Neural cell (in vitro differentiated cells): Measurements from ENCODE around the gene CLEC2B. TPM values are rescaled to one million over a fixed set of nuclear protein-coding genes. Genes with fewer than 3 reads are reported as not detected.

Source experiments
- H2AFZ ChIP-seq: fragments of 200-600, 300-800 bp; sonication (generic), shearing (Covaris generic); 2 replicates; pipeline ENCODE4 v1.6.0; 2014; ENCODE audit warnings: low read depth, mild to moderate bottlenecking, antibody characterized with exemption, low read length, moderate library complexity
- H3F3A ChIP-seq: fragments of 200-600 bp; shearing (Covaris generic); 2 replicates; pipeline ENCODE4 v1.6.1; 2016; ENCODE audit warnings: mild to moderate bottlenecking, moderate library complexity, mixed read lengths, antibody characterized with exemption, low read length; ENCODE audit not compliant: insufficient read depth, poor library complexity, severe bottlenecking
- H3K27ac ChIP-seq: fragments of 200-600, 300-800 bp; sonication (generic), shearing (Covaris generic); 2 replicates; pipeline ENCODE4 v1.5.1; 2014; ENCODE audit warnings: mild to moderate bottlenecking, low read length, moderate library complexity
- H3K27me3 ChIP-seq: fragments of 300-800, 200-600 bp; sonication (generic), shearing (Covaris generic); 2 replicates; pipeline ENCODE4 v1.6.0; 2014; ENCODE audit warnings: mild to moderate bottlenecking, low read depth, low read length, moderate library complexity; ENCODE audit not compliant: insufficient read depth
- H3K36me3 ChIP-seq: fragments of 300-800, 200-600 bp; sonication (generic), shearing (Covaris generic); 2 replicates; pipeline ENCODE4 v1.5.1; 2014; ENCODE audit warnings: mild to moderate bottlenecking, antibody characterized with exemption, low read length, moderate library complexity; ENCODE audit not compliant: insufficient read depth
- H3K4me2 ChIP-seq: fragments of 300-800, 200-600 bp; sonication (generic), shearing (Covaris generic); 2 replicates; pipeline ENCODE4 v1.6.0; 2014; ENCODE audit warnings: mild to moderate bottlenecking, low read length
- H3K4me3 ChIP-seq: fragments of 300-800, 200-600 bp; sonication (generic), shearing (Covaris generic); 2 replicates; pipeline ENCODE4 v1.5.1; 2014; ENCODE audit warnings: mild to moderate bottlenecking, low read length, moderate library complexity
- H3K79me2 ChIP-seq: fragments of 200-600 bp; shearing (Covaris generic); replicated peaks from 2 replicates; pipeline ENCODE4 v1.6.0; 2014; ENCODE audit warnings: mild to moderate bottlenecking, low read length, moderate library complexity; ENCODE audit not compliant: insufficient read depth
- H3K9ac ChIP-seq: fragments of 300-800, 200-600 bp; sonication (generic), shearing (Covaris generic); 2 replicates; pipeline ENCODE4 v1.6.1; 2016; ENCODE audit warnings: mild to moderate bottlenecking, low read length, mixed read lengths
- H3K9me2 ChIP-seq: fragments of 200-600 bp; shearing (Covaris generic); 2 replicates; pipeline ENCODE4 v1.6.1; 2016; ENCODE audit warnings: mild to moderate bottlenecking, low read length, mixed read lengths; ENCODE audit not compliant: insufficient read depth
- H3K9me3 ChIP-seq: fragments of 200-600, 300-800 bp; sonication (generic), shearing (Covaris generic); 2 replicates; pipeline ENCODE4 v1.6.1; 2016; ENCODE audit warnings: mild to moderate bottlenecking, mixed run types, low read length, moderate library complexity, mixed read lengths
- H4K20me1 ChIP-seq: fragments of 200-600 bp; shearing (Covaris generic); 2 replicates; pipeline ENCODE4 v1.6.1; 2016; ENCODE audit warnings: mild to moderate bottlenecking, mixed run types; ENCODE audit not compliant: insufficient read depth
- EP300 ChIP-seq: fragments of 450-650 bp; conservative IDR thresholded peaks from 2 replicates; pipeline ENCODE4 v1.6.1; 2014; ENCODE audit warnings: antibody characterized with exemption, mild to moderate bottlenecking, moderate library complexity; ENCODE audit not compliant: poor library complexity, severe bottlenecking
- EZH2 ChIP-seq: fragments of 200-600, 300-800 bp; shearing (Covaris generic), sonication (generic); IDR thresholded peaks from 2 replicates; pipeline ENCODE4 v1.6.1; 2014; ENCODE audit warnings: antibody characterized with exemption, low read length, borderline replicate concordance, mild to moderate bottlenecking; ENCODE audit not compliant: insufficient read depth, poor library complexity, severe bottlenecking
- MXI1 ChIP-seq: fragments of 450-650 bp; conservative IDR thresholded peaks from 2 replicates; pipeline ENCODE4 v1.6.1; 2014; ENCODE audit warnings: antibody characterized with exemption, mild to moderate bottlenecking; ENCODE audit not compliant: poor library complexity, severe bottlenecking
- POLR2AphosphoS5 ChIP-seq: IDR thresholded peaks from 2 replicates; pipeline ENCODE4 v1.6.1; 2012
- RAD21 ChIP-seq: fragments of 450-650 bp; conservative IDR thresholded peaks from 2 replicates; pipeline ENCODE4 v1.6.1; 2014; ENCODE audit warnings: antibody characterized with exemption, mild to moderate bottlenecking, moderate library complexity
- SMC3 ChIP-seq: fragments of 450-650 bp; conservative IDR thresholded peaks from 2 replicates; pipeline ENCODE4 v1.6.1; 2014; ENCODE audit warnings: antibody characterized with exemption, mild to moderate bottlenecking, moderate library complexity; ENCODE audit not compliant: poor library complexity
- TAF1 ChIP-seq: IDR thresholded peaks from 2 replicates; pipeline ENCODE4 v1.6.1; 2012; ENCODE audit warnings: low read depth
- polyA plus RNA-seq: library from polyadenylated mRNA; depleted of rRNA; stranded (reverse); fragments of >200 nt; gene quantifications from 2 replicates; pipeline ENCODE4 v1.2.3, GENCODE V29; 2014
- TF ChIP-seq, protein P1 (sequence below): fragments of 450-650 bp; IDR thresholded peaks from 2 replicates; pipeline ENCODE4 v1.5.1; 2014; ENCODE audit warnings: antibody characterized with exemption, mild to moderate bottlenecking, moderate library complexity; ENCODE audit not compliant: poor library complexity, severe bottlenecking
- TF ChIP-seq, protein P2 (sequence below): IDR thresholded peaks from 2 replicates; pipeline ENCODE4 v1.6.1; 2012; ENCODE audit warnings: borderline replicate concordance

The CLEC2B gene
- polyA plus RNA-seq, 1 donor from 2014 or later: 0.17 TPM

DNA sequence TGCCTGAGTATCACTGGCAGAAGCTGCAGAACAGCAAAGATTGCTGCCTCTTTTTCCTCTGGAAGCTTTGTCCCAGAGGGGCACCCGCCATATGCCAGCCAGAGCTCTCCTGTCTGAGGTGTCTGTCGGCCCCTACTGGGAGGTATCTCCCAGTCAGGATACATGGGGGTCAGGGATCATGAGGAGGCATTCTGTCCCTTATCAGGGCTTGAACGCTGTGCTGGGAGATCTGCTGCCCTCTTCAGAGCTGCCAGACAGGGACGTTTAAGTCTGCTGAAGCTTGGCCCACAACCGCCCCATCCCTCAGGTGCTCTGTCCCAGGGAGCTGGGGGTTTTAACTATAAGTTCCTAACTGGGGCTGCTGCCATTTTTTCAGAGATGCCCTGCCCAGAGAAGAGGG is 20.3 kb downstream of the CLEC2B start:
- Histone ChIP-seq H3K4me3 (no peak overlapping the region), H2AFZ (no peak overlapping the region), H3K27me3 (no peaks in the 10 kb centered on the region), H3K9ac (no peak overlapping the region), H3K9me3 (no peaks in the 10 kb centered on the region), H3K4me2 (no peak overlapping the region), H3F3A (no peaks in the 10 kb centered on the region), H3K79me2 (no peaks in the 10 kb centered on the region), H3K36me3 (no peaks in the 10 kb centered on the region), H3K27ac (no peak overlapping the region), H4K20me1 (no peaks in the 10 kb centered on the region), H3K9me2 (no peaks in the 10 kb centered on the region)
- TF ChIP-seq MXI1 (no peak), RAD21 (no peak), EP300 (no peak), TAF1 (no peak), POLR2AphosphoS5 (no peak), EZH2 (no peak), SMC3 (no peak)
- TF ChIP-seq, protein P1, sequence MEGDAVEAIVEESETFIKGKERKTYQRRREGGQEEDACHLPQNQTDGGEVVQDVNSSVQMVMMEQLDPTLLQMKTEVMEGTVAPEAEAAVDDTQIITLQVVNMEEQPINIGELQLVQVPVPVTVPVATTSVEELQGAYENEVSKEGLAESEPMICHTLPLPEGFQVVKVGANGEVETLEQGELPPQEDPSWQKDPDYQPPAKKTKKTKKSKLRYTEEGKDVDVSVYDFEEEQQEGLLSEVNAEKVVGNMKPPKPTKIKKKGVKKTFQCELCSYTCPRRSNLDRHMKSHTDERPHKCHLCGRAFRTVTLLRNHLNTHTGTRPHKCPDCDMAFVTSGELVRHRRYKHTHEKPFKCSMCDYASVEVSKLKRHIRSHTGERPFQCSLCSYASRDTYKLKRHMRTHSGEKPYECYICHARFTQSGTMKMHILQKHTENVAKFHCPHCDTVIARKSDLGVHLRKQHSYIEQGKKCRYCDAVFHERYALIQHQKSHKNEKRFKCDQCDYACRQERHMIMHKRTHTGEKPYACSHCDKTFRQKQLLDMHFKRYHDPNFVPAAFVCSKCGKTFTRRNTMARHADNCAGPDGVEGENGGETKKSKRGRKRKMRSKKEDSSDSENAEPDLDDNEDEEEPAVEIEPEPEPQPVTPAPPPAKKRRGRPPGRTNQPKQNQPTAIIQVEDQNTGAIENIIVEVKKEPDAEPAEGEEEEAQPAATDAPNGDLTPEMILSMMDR: no peak
- TF ChIP-seq, protein P2, sequence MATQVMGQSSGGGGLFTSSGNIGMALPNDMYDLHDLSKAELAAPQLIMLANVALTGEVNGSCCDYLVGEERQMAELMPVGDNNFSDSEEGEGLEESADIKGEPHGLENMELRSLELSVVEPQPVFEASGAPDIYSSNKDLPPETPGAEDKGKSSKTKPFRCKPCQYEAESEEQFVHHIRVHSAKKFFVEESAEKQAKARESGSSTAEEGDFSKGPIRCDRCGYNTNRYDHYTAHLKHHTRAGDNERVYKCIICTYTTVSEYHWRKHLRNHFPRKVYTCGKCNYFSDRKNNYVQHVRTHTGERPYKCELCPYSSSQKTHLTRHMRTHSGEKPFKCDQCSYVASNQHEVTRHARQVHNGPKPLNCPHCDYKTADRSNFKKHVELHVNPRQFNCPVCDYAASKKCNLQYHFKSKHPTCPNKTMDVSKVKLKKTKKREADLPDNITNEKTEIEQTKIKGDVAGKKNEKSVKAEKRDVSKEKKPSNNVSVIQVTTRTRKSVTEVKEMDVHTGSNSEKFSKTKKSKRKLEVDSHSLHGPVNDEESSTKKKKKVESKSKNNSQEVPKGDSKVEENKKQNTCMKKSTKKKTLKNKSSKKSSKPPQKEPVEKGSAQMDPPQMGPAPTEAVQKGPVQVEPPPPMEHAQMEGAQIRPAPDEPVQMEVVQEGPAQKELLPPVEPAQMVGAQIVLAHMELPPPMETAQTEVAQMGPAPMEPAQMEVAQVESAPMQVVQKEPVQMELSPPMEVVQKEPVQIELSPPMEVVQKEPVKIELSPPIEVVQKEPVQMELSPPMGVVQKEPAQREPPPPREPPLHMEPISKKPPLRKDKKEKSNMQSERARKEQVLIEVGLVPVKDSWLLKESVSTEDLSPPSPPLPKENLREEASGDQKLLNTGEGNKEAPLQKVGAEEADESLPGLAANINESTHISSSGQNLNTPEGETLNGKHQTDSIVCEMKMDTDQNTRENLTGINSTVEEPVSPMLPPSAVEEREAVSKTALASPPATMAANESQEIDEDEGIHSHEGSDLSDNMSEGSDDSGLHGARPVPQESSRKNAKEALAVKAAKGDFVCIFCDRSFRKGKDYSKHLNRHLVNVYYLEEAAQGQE: no peak

DNA sequence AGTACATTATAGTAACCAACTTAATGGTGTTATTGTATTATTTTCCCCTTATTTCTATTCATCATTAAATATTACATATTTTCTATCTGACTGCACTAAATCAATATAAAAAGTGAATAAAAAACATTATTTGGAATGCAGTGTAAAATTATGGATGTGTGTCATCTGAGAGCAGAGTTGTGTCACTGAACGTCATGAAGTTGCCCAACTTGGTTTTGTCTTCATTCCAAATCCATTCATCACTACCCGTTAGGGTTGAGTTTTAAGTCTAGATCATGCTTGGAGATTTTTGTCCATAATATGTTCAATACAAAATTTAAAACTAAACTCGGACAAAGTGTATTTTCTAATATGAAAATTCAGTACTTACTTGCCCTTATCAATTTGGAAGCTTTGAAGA is 25.7 kb downstream of the CLEC2B start:
- Histone ChIP-seq H4K20me1 (no peaks in the 10 kb centered on the region), H3K9me2 (no peaks in the 10 kb centered on the region), H3K27me3 (no peaks in the 10 kb centered on the region), H3F3A (no peaks in the 10 kb centered on the region), H3K4me2 (no peak overlapping the region), H2AFZ (no peak overlapping the region), H3K27ac (no peak overlapping the region), H3K9me3 (no peaks in the 10 kb centered on the region), H3K4me3 (no peak overlapping the region), H3K9ac (no peak overlapping the region), H3K36me3 (no peaks in the 10 kb centered on the region), H3K79me2 (no peaks in the 10 kb centered on the region)
- TF ChIP-seq POLR2AphosphoS5 (no peak), EZH2 (no peak), TAF1 (no peak), MXI1 (no peak), RAD21 (no peak), SMC3 (no peak), EP300 (no peak)
- TF ChIP-seq, protein P1: no peak
- TF ChIP-seq, protein P2: no peak
